T-cell (primary cell): Measurements from ENCODE around the gene SPATS2L. TPM values are rescaled to one million over a fixed set of nuclear protein-coding genes. Genes with fewer than 3 reads are reported as not detected.
A peak's percentile ranks its signal among the peaks of the same experiment; 100 is the strongest.

Experiments
- ATAC-seq, 4 experiments: fragments of 200-7000 bp in 3 of 4; fragments of 150-1000 bp in 1 of 4; cut with Tn5 transposase; replicated peaks in 1 of 4; 1 replicate in 3 of 4; 2 replicates in 1 of 4; pipeline ENCODE4 v1.10.0; 2021; ENCODE audit warnings: moderate library complexity in 3 of 4, mild to moderate bottlenecking in 2 of 4, moderate number of reproducible peaks in 1 of 4
- CTCF ChIA-PET, 2 donors: fragments of 300-600 bp; sonication (Branson Sonifier 250); formaldehyde crosslinking; loops; one replicate each; lab custom pipeline; 2022; ENCODE audit warnings: antibody characterized with exemption in 2 of 2; lab: Charles Lee
- POLR2A ChIA-PET, 2 donors: fragments of 300-600 bp; sonication (Branson Sonifier 250); formaldehyde crosslinking; loops; one replicate each; lab custom pipeline; 2022; ENCODE audit warnings: antibody characterized with exemption in 2 of 2; lab: Charles Lee
- DNase-seq, 35 experiments: peaks; one replicate each; pipeline versions ENCODE4 v3.0.0 to v3.0.0-alpha.2; 2013 to 2023
- H3K27ac ChIP-seq: one replicate; pipeline ENCODE4 v1.5.1; 2013; ENCODE audit warnings: low read length
- H3K27me3 ChIP-seq, 2 experiments: replicated peaks in 1 of 2; 1 replicate in 1 of 2; 2 replicates in 1 of 2; pipeline versions ENCODE4 v1.6.1 to v1.7.0; 2013; ENCODE audit warnings: low read length in 1 of 2, mixed read lengths in 1 of 2; ENCODE audit not compliant: control insufficient read depth in 2 of 2, insufficient read depth in 2 of 2; ENCODE audit errors: extremely low read depth in 1 of 2
- H3K36me3 ChIP-seq, 2 donors: 1 replicate in 1 of 2; 2 replicates in 1 of 2; pipeline versions ENCODE4 v1.6.1 to v1.7.0; 2013; ENCODE audit warnings: low read length in 1 of 2; ENCODE audit not compliant: control insufficient read depth in 2 of 2, insufficient read depth in 1 of 2; ENCODE audit errors: extremely low read depth in 1 of 2
- H3K4me1 ChIP-seq, 2 experiments: 1 replicate in 1 of 2; 2 replicates in 1 of 2; pipeline versions ENCODE4 v1.6.1 to v1.7.0; 2013; ENCODE audit warnings: low read length in 2 of 2, mixed read lengths in 1 of 2; ENCODE audit not compliant: insufficient read depth in 2 of 2, control insufficient read depth in 1 of 2; ENCODE audit errors: extremely low read depth in 1 of 2
- H3K4me3 ChIP-seq, 2 donors: 1 replicate in 1 of 2; 2 replicates in 1 of 2; pipeline versions ENCODE4 v1.5.1 to v1.7.0; 2013; ENCODE audit warnings: mild to moderate bottlenecking in 2 of 2, low read length in 1 of 2, moderate library complexity in 1 of 2; ENCODE audit not compliant: control insufficient read depth in 1 of 2; ENCODE audit errors: extremely low read depth in 1 of 2
- H3K9me3 ChIP-seq: 2 replicates; pipeline ENCODE4 v1.7.0; 2013
- H3K27ac Mint-ChIP-seq, 2 donors: one replicate each; pipeline ENCODE4 v1.8.0; 2020 to 2021; ENCODE audit warnings: mild to moderate bottlenecking in 2 of 2, mixed read lengths in 2 of 2
- H3K27me3 Mint-ChIP-seq, 2 donors: one replicate each; pipeline ENCODE4 v1.8.0; 2021 to 2022; ENCODE audit warnings: mixed read lengths in 2 of 2
- H3K36me3 Mint-ChIP-seq: one replicate; pipeline ENCODE4 v1.8.0; 2021; ENCODE audit warnings: mixed read lengths
- H3K4me1 Mint-ChIP-seq, 3 donors: one replicate each; pipeline ENCODE4 v1.8.0; 2020 to 2022; ENCODE audit warnings: mixed read lengths in 3 of 3, mild to moderate bottlenecking in 1 of 3
- H3K4me3 Mint-ChIP-seq, 3 donors: one replicate each; pipeline ENCODE4 v1.8.0; 2020 to 2022; ENCODE audit warnings: mild to moderate bottlenecking in 3 of 3, mixed read lengths in 3 of 3, moderate library complexity in 3 of 3
- H3K9me3 Mint-ChIP-seq, 3 donors: one replicate each; pipeline ENCODE4 v1.8.0; 2020 to 2022; ENCODE audit warnings: mixed read lengths in 3 of 3
- WGBS: methylation state at CpG from one replicate; pipeline ENCODE4 v1.1.5; 2013; ENCODE audit warnings: missing lambda C conversion rate; ENCODE audit not compliant: insufficient coverage; 5-methylcytosine and 5-hydroxymethylcytosine counted together
- total RNA-seq, 35 experiments: library from RNA in 6 of 35; stranded (reverse) in 6 of 35; fragments of 120-200 nt in 1 of 35; gene quantifications; one replicate each; pipeline versions ENCODE4 v1.2.1 to v1.2.4 and lab custom pipeline; 2013 to 2026

Gene SPATS2L
- total RNA-seq, 5 donors from 2014 or later (not counting 1 experiment from before 2014, with no cell fraction given), result 5.4 to 9.3 (median 5.9) TPM

DNA sequence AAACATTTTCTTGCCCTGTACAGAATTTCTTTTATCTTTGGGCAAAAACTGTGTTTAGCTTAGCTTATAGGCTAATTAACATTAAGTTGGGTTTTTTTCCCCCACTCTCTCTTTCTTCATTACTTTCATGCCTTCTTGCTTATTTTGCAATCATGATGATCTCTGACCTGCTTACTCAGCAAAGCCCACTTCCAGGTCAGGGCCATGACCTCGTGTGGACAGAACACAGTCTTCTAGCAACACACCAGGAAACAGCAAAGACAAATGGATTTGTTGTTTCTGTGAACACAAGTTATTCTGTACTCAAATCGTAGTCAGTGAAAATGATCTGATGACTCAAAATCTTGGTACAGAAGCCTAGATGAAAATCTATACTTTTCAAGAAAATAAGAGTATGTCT lies 60.7 kb downstream of the SPATS2L start:
- H3K36me3 ChIP-seq, result no peaks in the 10 kb centered on the region
- no peaks in the 10 kb centered on the region for H3K9me3 ChIP-seq
- no peak for ATAC-seq
- H3K36me3 Mint-ChIP-seq, result no peaks in the 10 kb centered on the region
- no peak overlapping the region for H3K4me3 Mint-ChIP-seq
- H3K4me1 Mint-ChIP-seq, result no peaks in the 10 kb centered on the region
- H3K4me3 ChIP-seq, result no peak overlapping the region
- peaks cover 3 to 9% of the 10 kb centered on the region in 2 donors for H3K27me3 Mint-ChIP-seq
- no peak overlapping the region for H3K27ac ChIP-seq
- WGBS, result no CpG with 5 or more reads among the region's 2 CpGs
- ChIA-PET POLR2A (interaction anchor here in 1 of 2 donors (0.6 kb wide), 1 partner anchor 22 kb away, joined by 3 read pairs; no protein-coding TSS in a partner anchor), CTCF (interaction anchor here in 1 of 2 donors (0.6 kb wide), 1 partner anchor 61 kb away, joined by 3 read pairs; the partner anchor contains the start of gene SPATS2L)
- no peaks in the 10 kb centered on the region for H3K27me3 ChIP-seq
- no peaks in the 10 kb centered on the region for H3K4me1 ChIP-seq
- no peak for DNase-seq
- H3K27ac Mint-ChIP-seq, result no peak overlapping the region
- H3K9me3 Mint-ChIP-seq, result no peaks in the 10 kb centered on the region

- DNase-seq, result no peak
- no peaks in the 10 kb centered on the region for H3K27me3 ChIP-seq
- no peak overlapping the region for H3K4me3 ChIP-seq
- no peak for ATAC-seq
- ChIA-PET POLR2A (no interaction called here), CTCF (no interaction called here)
- H3K36me3 Mint-ChIP-seq, result no peaks in the 10 kb centered on the region
- no peak overlapping the region for H3K27ac ChIP-seq
- peaks cover 6 to 7% of the 10 kb centered on the region in 2 experiments for H3K4me1 ChIP-seq
- H3K4me3 Mint-ChIP-seq, result no peak overlapping the region
- no peak overlapping the region for H3K27ac Mint-ChIP-seq
- WGBS, result 50% methylated on average over 2 of the region's 2 CpGs
- peaks cover 18 to 23% (median 20%) of the 10 kb centered on the region in 3 donors for H3K4me1 Mint-ChIP-seq
- H3K9me3 ChIP-seq, result no peaks in the 10 kb centered on the region
- no peaks in the 10 kb centered on the region for H3K36me3 ChIP-seq
- H3K9me3 Mint-ChIP-seq, result no peaks in the 10 kb centered on the region
- H3K27me3 Mint-ChIP-seq, result peaks cover 0 to 9% of the 10 kb centered on the region in 2 donors
Observed at GRCh38 chr2:200369886-200370285, 63.4 kb downstream of the SPATS2L start.

DNA sequence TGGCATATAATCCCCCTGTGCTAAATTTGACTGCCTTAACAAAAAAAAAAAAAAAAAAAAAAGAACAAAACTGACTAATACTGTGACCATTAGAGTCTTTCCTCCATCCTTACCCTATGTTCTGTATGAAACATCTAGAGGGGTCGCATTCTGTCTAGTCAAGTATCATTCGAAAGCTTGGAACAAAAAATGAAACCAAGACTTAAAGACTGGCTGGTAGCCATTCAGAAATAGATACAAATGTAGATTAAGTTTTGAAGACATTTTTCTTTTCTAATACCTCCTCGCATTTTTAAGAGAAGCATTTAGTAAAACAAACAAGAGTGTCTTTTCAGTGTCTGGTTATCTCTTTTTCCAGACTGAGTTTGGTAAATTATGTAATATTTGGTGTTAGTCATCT lies 66.7 kb downstream of the SPATS2L start:
- ChIA-PET CTCF (interaction anchor here (0.7 to 2.0 kb wide), 6 partner anchors 10 to 150 kb away, joined by 3 to 9 read pairs (median 4); no protein-coding TSS in a partner anchor), POLR2A (interaction anchor here in 1 of 2 donors (0.7 kb wide), 1 partner anchor 58 kb away, joined by 9 read pairs; no protein-coding TSS in a partner anchor)
- no peaks in the 10 kb centered on the region for H3K36me3 ChIP-seq
- peaks cover 18 to 21% of the 10 kb centered on the region in 2 experiments for H3K4me1 ChIP-seq
- H3K4me1 Mint-ChIP-seq, result peaks cover 43 to 56% (median 53%) of the 10 kb centered on the region in 3 donors
- H3K27ac ChIP-seq, result peak overlapping the region; percentile 77
- H3K4me3 ChIP-seq, result no peak overlapping the region
- no peaks in the 10 kb centered on the region for H3K9me3 ChIP-seq
- ATAC-seq, result no peak
- H3K4me3 Mint-ChIP-seq, result peak overlapping the region; percentile 79 to 86 (median 82)
- no peaks in the 10 kb centered on the region for H3K27me3 Mint-ChIP-seq
- no peaks in the 10 kb centered on the region for H3K9me3 Mint-ChIP-seq
- DNase-seq, result no peak
- H3K27ac Mint-ChIP-seq, result peak overlapping the region; percentile 94
- WGBS, result no CpG with 5 or more reads among the region's 3 CpGs
- no peaks in the 10 kb centered on the region for H3K27me3 ChIP-seq
- no peaks in the 10 kb centered on the region for H3K36me3 Mint-ChIP-seq

GRCh38 chr2:200373973-200374416 lies 67.5 kb downstream of the SPATS2L start:
- no peaks in the 10 kb centered on the region for H3K27me3 ChIP-seq
- peaks cover 18 to 21% of the 10 kb centered on the region in 2 experiments for H3K4me1 ChIP-seq
- POLR2A ChIA-PET, result no interaction called here
- Mint-ChIP-seq H3K27me3 (no peaks in the 10 kb centered on the region), H3K4me3 (peak overlapping the region; percentile 79 to 86 (median 82)), H3K36me3 (no peaks in the 10 kb centered on the region), H3K9me3 (no peaks in the 10 kb centered on the region), H3K4me1 (peaks cover 43 to 56% (median 53%) of the 10 kb centered on the region in 3 donors), H3K27ac (peak overlapping the region; percentile 94)
- DNase-seq (peak in 25 of 35 experiments; percentile 6 to 75 (median 16)), ATAC-seq (peak; percentile 87 to 91 (median 90))
- CTCF ChIA-PET, result interaction anchor here (0.8 to 2.0 kb wide), 4 partner anchors 9 to 149 kb away, joined by 4 to 5 read pairs (median 4); no protein-coding TSS in a partner anchor
- peak overlapping the region; percentile 77 for H3K27ac ChIP-seq
- 0% methylated on average over 1 of the region's 5 CpGs for WGBS
- peak overlapping the region; percentile 46 to 48 for H3K4me3 ChIP-seq
- H3K36me3 ChIP-seq, result no peaks in the 10 kb centered on the region
- H3K9me3 ChIP-seq, result no peaks in the 10 kb centered on the region

DNA sequence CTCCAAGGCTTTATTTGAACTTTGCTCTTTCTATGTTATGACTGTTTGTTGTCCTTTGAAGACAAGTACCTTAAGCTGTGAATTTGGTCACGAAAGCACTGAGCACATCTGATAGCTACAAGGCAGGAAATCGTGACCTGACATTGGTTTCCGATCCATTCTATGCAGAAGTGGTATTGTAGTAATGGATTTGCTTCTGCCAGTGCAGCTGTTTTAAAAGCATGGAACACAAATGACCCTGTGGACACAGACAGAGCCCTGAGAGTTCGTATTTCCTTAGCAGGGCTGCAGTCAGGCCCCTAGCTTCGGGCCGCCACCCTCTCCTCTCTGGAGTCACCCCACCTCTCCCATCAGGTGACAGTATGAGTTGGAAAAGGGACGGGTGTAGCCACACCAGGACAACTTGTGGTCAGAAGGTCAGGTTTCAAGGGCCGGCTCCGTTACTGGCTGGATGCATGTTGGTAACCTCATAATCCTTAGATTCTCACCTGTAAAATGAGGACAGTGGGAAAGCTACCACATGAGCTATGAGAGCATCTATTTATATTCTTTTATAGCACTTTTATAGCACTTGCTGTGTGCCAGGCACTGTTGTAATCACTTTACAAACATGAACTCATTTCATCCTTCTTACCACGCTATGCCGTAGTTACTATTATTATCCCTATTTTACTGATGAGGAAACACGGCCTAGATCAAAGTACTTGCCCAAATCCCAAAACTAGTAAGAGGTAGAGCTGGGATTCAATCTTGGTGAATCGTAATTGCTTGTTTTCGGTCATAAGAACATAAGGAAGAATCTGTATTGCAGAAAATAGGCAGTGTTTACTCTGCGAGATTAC lies 70.2 kb downstream of the SPATS2L start:
- ChIA-PET POLR2A (interaction anchor here in 1 of 2 donors (0.7 kb wide), 1 partner anchor 71 kb away, joined by 5 read pairs; no protein-coding TSS in a partner anchor), CTCF (no interaction called here)
- 81% methylated on average over 4 of the region's 15 CpGs for WGBS
- H3K4me3 ChIP-seq, result no peak overlapping the region
- H3K27me3 ChIP-seq, result no peaks in the 10 kb centered on the region
- H3K9me3 Mint-ChIP-seq, result no peaks in the 10 kb centered on the region
- DNase-seq (peak in 15 of 35 experiments; percentile 4 to 50 (median 8)), ATAC-seq (peak; percentile 59 to 64 (median 61))
- H3K36me3 Mint-ChIP-seq, result no peaks in the 10 kb centered on the region
- peaks cover 54 to 69% (median 65%) of the 10 kb centered on the region in 3 donors for H3K4me1 Mint-ChIP-seq
- no peaks in the 10 kb centered on the region for H3K27me3 Mint-ChIP-seq
- peaks cover 21% of the 10 kb centered on the region in 2 experiments for H3K4me1 ChIP-seq
- H3K4me3 Mint-ChIP-seq, result peak overlapping the region in 1 of 3 donors; percentile 46
- peak overlapping the region; percentile 66 to 77 for H3K27ac Mint-ChIP-seq
- H3K27ac ChIP-seq, result peak overlapping the region; percentile 24
- H3K9me3 ChIP-seq, result no peaks in the 10 kb centered on the region
- no peaks in the 10 kb centered on the region for H3K36me3 ChIP-seq
